Muscle layer of colon (tissue), 2 donors: ENCODE data around the gene ANG.
"Not testable (repeated sequence)": the region's sequence is repeated elsewhere in the genome, so short reads cannot be mapped to it uniquely, and the experiment has no call there.

ENCODE experiments used
- H3K27ac ChIP-seq: one replicate; pipeline ENCODE4 v1.7.0; 2013; ENCODE audit warnings: low read depth, mild to moderate bottlenecking, low read length, moderate library complexity
- H3K27me3 ChIP-seq, 2 donors: one replicate each; pipeline ENCODE4 v1.7.0; 2013; ENCODE audit warnings: low read length in 2 of 2, mild to moderate bottlenecking in 2 of 2; ENCODE audit not compliant: insufficient read depth in 2 of 2, control insufficient read depth in 1 of 2
- H3K36me3 ChIP-seq: one replicate; pipeline ENCODE4 v1.7.0; 2013; ENCODE audit warnings: mild to moderate bottlenecking, low read length; ENCODE audit not compliant: insufficient read depth
- H3K4me1 ChIP-seq: one replicate; pipeline ENCODE4 v1.7.0; 2013; ENCODE audit warnings: mild to moderate bottlenecking, low read length; ENCODE audit not compliant: insufficient read depth
- H3K4me3 ChIP-seq, 2 donors: one replicate each; pipeline ENCODE4 v1.7.0; 2013; ENCODE audit warnings: low read length in 2 of 2, low read depth in 1 of 2, mild to moderate bottlenecking in 1 of 2, moderate library complexity in 1 of 2
- H3K9ac ChIP-seq: one replicate; pipeline ENCODE4 v1.7.0; 2013; ENCODE audit warnings: low read length
- H3K9me3 ChIP-seq: one replicate; pipeline ENCODE4 v1.7.0; 2013; ENCODE audit warnings: mild to moderate bottlenecking, low read length
- donor health status: abdominal sarcoma.
- donor health status: Adenocarcinoma of cecum.

Gene ANG

DNA sequence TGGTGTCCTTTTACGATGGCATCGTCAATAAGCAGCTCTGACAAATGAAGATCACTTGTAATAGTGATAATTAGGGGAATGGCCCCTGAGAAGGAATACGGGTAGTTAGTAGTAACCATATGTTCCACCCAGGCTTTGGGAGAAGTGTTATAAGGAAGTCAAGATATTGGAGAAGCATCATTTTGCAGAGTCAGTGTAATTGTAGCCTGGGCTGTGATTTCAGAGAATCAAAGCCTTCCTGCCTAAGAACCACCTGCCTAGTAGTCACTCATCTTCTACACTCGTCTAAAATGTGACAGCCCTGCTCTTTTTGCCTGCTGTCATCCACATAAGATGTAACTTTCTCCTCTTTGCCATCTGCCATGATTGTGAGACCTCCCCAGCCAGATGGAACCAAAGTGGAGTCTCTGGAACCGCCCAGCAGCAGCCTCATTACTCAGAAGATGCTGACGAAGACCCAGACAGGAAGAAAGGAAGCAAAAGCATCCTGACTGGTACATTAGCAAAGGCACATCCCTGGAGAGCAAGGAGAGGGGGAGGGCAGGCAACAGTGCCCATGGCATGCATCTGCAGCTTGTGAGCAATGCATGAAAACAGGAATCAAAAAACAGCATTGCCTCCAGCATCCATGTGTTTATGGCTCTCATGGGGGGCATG, 44.5 kb downstream of the ANG start:
- H3K27me3 ChIP-seq, result no peaks in the 10 kb centered on the region
- H3K4me1 ChIP-seq, result peaks cover 5% of the 10 kb centered on the region
- H3K9me3 ChIP-seq, result no peaks in the 10 kb centered on the region
- no peak overlapping the region for H3K4me3 ChIP-seq
- H3K36me3 ChIP-seq, result no peaks in the 10 kb centered on the region
- no peak overlapping the region for H3K9ac ChIP-seq
- no peak overlapping the region for H3K27ac ChIP-seq

DNA sequence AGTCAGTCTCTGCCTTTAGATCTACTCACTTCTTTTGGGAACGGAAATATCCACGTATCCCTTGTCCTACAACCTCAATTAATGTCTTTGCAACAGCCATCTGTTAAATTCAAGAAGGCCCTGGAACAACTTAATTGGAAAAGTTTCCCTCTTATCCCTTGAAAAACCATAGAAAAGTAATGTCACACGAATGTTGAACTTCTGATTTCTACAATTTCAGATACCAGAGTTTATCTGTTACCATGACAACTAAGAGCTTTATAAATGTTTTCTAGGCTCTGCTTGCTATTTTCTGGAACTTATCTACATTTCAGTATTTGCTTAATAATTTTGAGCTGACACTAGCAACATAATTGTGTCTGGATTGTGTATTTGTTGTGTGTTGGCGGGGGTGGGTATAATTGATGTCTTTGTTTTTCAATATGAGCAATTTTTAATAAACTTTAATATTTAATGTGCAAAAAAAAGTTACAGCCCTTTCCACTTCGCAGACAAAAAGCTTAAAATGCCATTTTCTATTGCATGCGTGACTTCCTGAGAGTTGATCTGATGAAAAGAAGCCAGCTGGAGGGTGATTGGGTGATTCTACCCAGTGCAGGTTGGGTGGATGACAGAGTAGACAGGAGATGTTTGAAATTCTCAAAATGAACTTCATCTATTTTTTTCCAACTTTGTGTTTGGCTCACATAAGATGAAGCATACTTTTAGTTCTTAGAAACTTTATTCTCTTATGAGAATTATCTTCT, 45.3 kb downstream of the ANG start:
- Histone ChIP-seq H3K27ac (no peak overlapping the region), H3K9ac (no peak overlapping the region), H3K4me3 (no peak overlapping the region), H3K27me3 (no peaks in the 10 kb centered on the region), H3K9me3 (no peaks in the 10 kb centered on the region), H3K36me3 (no peaks in the 10 kb centered on the region), H3K4me1 (peaks cover 5% of the 10 kb centered on the region)

DNA sequence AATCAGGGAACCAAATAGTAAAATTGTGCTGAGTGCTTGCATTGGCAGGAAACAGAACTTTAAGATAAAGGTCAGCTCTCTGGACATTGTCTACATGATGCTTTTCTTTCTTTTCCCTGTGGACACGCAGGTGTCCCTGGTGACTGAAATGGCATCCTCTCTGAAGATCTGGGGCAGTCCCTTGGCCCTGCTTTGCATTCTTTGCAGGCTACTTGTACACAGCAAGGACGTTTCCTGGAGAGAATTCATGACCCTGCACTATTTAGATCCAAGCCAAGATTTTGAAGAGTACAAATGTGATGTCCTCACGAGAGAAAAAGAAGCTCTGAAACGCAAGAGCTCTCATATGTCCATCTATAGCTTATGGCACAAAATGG, 45.9 kb downstream of the ANG start:
- Histone ChIP-seq H3K9me3 (no peaks in the 10 kb centered on the region), H3K4me3 (no peak overlapping the region), H3K4me1 (peaks cover 5% of the 10 kb centered on the region), H3K9ac (no peak overlapping the region), H3K27me3 (no peaks in the 10 kb centered on the region), H3K36me3 (no peaks in the 10 kb centered on the region), H3K27ac (no peak overlapping the region)

DNA sequence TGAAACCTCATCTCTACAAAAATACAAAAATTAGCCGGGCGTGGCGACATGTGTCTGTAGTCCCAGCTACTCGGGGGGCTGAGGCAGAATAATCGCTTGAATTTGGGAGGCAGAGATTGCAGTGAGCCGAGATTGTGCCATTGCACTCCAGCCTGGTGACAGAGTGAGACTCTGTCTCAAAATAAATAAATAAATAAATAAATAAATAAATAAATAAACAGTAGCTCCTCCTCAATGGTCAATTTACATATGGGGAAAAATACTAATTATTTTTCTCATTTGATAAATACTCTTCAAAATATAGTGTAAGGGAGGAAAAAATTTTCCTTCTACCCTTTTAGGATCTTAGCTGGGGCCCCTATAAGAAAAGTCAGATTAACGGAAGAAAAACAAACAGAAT, 49.7 kb downstream of the ANG start:
- not testable (repeated sequence) for H3K36me3 ChIP-seq, H3K4me3 ChIP-seq, H3K4me1 ChIP-seq, H3K9me3 ChIP-seq, H3K9ac ChIP-seq, H3K27me3 ChIP-seq, H3K27ac ChIP-seq

DNA sequence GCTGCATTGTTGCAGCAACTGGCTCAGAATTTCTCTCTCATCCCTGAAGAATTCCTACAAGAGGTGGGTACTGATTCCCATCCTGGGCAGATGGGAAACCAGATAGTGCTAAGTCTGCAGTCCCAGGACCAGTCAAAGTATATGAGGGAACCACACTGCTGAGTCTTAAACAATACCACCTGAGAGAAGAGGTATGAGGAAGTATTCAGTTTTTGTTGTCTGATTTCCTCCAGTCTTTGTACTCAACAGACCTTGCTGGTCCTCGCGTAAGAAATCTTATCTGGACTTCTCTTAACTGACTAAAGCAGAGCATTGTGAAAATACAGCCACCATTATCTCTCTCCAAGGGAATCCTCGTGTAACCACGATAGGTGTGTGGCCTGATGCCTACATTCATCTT, 53.6 kb downstream of the ANG start:
- Histone ChIP-seq H3K27ac (no peak overlapping the region), H3K9me3 (no peaks in the 10 kb centered on the region), H3K4me3 (no peak overlapping the region), H3K9ac (no peak overlapping the region), H3K36me3 (no peaks in the 10 kb centered on the region), H3K27me3 (no peaks in the 10 kb centered on the region), H3K4me1 (no peaks in the 10 kb centered on the region)

DNA sequence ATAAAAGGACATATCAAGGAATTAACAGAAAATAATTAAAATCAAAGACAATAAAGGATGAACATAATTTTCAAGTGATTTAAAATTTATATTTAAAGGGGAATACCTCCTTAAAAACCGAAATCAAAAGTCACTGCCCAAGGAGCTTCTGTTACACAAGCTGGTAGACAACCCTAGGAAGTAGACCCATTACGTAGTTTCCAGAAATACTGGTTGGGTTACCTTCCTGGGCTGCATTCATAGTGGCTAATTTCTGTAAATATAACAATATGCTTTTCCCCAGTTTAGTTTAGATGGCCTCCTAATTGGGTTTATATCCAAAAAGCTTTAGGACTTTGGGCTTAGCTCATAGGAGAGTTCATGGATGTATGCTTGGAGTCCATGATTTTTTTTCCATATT, 55.0 kb downstream of the ANG start:
- Histone ChIP-seq H3K4me3 (no peak overlapping the region), H3K4me1 (no peaks in the 10 kb centered on the region), H3K36me3 (no peaks in the 10 kb centered on the region), H3K9ac (no peak overlapping the region), H3K9me3 (no peaks in the 10 kb centered on the region), H3K27ac (no peak overlapping the region), H3K27me3 (no peaks in the 10 kb centered on the region)
